GM18907 (cell line): ENCODE results near the gene ENDOV.

ENCODE experiments used
- ATAC-seq: cut with Tn5 transposase; IDR thresholded peaks from one replicate; pipeline ENCODE4 v1.9.1; 2021; ENCODE audit warnings: mild to moderate bottlenecking, moderate library complexity; ENCODE audit not compliant: unreplicated experiment

The ENDOV gene

DNA sequence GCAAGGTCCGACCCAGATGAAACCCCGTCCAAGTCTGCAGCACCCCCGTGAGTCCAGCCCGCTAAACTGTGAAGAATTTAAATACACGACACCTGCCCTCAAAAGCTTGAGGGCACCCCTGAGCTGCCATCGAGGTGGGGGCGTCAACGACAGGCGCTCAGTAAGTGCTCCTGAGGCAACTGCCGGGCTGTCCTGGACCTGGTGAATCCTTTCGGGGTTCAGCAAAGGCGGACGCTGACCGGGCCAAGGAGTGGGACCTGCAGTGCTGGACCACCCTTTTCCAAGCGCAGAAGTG is 512 bp upstream of the ENDOV start:
- peak; percentile 15 for ATAC-seq

DNA sequence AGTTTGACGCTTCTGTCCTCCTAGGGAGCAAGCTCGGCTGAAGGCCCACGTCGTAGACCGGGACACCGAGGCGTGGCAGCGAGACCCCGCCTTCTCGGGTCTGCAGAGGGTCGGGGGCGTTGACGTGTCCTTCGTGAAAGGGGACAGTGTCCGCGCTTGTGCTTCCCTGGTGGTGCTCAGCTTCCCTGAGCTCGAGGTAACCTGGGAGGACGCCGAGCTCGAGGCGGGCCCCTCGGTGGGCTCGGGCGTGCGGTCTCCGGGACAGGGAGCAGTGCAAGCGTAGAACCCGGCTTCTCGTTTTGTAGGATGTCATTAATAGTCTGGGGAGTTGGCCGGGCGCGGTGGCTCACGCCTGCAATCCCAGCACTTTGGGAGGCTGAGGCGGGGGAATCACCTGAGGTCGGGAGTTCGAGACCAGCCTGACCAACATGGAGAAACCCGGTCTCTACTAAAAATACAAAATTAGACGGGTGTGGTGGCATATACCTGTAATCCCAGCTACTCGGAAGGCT is 715 bp downstream of the ENDOV start:
- ATAC-seq = no peak

DNA sequence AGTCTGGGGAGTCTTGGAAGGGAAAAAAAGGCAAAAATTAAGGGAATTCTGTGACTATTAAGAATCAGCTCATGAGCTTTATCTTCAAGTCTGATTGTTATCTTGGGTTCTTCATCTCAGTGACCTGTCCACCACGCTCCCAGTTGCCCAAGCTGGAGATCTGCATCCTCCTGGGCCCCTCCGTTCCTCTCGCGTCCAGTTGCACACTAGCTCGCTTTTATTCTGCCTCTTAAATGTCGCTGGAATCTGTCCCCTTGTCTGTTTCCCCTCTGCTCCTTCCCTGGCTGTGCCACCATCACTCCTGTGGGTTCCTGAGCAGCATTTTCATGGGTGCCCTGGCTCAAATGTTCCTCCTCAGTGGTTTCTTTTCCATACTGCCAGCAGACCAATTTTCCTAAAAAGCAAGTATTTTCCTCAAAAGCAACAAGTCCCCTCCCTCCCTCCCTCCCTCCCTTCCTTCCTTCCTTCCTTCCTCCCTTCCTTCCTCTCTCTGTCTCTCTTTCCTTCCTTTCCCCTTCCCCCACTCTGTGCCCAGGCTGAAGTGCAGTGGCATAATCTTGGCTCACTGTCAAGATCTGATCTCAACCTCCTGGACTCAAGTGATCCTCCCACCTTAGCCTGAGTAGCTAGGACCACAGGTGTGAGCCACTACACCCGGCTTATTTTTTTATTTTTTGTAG is 1.4 kb downstream of the ENDOV start:
- ATAC-seq = no peak

DNA sequence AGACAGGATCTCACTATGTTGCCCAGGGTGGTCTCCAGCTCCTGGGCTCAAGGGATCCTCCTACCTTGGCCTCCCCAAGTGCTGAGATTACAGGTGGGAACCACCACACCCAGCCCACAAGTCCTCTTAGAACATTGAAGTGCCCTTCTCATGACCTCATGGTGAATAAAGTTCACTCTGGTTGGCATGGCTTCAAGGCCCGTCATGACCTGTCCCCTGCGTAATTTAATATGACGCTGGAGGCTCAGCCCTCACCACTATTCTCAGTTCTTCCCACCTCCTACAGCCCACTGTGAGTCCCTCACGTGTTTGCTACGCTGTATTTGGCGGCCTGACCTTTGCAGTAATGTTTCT is 1.9 kb downstream of the ENDOV start:
- no peak for ATAC-seq

DNA sequence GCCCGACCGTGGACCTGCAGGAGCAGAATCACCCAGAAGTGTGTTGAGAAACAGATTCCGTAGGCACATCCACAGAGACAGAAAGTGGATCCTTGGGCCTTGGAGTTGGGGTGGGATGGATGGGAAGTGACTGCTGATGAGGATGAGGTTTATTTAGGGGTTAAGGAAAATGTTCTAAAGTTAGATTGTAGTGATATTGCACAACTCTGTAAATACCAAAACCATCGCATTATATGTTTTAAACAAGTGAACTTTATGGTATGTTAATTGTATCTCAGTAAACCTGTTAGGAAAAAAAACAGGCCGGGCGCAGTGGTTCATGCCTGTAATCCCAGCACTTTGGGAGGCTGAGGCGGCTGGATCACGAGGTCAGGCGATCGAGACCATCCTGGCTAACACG is 3.6 kb downstream of the ENDOV start:
- ATAC-seq = no peak

DNA sequence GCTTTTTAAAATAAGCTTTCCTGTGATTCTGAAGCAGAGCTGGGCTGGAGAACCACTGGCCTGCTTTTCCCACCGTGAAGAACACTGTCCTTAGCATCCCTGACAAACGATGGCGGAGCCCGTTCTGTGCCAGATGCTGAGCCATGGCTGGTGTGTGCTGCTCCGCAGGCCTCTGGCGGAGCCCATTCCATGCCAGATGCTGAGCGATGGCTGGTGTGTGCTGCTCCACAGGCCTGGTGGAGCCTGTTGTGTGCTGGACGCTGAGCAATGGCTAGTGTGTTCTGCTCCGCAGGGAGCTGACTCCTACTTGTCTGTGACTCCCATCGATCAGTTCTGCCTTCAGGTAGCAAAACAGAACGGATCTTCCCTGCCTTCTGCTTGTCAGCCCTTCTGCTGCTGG is 4.3 kb downstream of the ENDOV start:
- no peak for ATAC-seq

DNA sequence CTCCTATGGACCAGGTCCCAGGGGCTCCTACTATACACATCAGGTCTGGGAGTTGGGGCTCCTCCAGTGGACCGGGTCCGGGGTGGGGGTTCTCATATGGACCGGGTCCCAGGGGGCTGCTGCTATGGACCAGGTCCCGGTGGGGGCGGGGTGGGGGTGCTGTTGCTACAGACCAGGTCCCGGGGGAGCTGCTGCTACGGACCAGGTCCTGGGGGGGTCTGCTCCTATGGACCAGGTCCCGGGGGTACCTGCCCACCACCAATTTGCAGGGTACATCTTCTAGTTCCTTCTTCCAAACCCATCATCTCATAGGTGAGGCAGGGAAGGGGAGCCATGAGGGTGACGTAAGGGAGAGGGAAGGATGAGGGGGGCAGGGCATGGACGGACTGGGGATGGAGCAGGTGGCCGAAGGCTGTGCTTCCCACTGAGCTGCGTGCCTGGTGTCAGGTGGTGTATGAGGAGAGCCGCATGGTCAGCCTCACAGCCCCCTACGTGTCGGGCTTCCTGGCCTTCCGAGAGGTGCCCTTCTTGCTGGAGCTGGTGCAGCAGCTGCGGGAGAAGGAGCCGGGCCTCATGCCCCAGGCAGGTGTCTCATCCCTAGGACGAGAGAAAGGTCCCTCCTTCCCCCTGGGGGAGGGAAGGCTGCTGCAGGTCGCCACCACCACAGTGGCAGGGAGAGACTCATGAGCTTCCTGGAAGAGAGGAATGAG is 6.6 kb downstream of the ENDOV start:
- ATAC-seq = no peak

DNA sequence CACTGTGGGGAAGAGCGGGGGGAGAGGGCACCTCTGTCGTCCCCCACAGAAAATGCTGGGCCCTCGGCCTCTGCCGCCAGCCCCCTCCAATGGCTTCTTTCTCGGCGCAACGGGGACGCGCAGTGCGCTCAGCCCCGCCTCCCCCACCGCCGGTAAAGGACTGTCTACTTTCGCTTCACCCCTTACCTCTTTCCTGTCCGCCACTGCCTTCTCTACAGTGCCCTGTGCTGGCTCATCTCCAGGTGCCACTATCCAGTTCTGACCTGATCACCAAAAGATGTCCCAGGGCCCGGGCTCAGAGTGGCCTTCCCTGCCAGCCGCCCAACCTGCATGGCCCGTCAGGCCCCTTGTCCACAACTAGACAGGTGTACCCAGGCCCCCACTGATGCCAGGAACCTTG is 7.3 kb downstream of the ENDOV start:
- ATAC-seq = no peak

DNA sequence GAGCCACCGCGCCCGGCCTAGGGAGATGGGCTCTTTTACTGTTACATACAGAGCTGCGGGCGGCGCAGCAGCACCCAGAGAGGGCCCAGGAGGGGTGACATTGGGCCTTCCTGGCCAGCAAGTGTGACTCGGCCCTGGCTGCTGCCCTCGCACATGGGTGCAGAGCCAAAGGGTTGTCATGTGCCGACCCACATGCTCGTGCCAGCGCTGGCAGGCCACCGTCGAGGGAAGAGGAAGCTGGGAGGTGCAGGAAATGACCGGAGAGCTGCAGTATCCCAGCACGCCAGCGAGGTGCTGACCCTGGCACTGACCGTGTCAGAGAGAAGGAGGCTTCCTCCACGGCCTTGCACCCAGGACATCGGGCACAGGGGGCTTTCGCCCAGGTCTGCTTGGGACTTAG is 8.0 kb downstream of the ENDOV start:
- no peak for ATAC-seq

DNA sequence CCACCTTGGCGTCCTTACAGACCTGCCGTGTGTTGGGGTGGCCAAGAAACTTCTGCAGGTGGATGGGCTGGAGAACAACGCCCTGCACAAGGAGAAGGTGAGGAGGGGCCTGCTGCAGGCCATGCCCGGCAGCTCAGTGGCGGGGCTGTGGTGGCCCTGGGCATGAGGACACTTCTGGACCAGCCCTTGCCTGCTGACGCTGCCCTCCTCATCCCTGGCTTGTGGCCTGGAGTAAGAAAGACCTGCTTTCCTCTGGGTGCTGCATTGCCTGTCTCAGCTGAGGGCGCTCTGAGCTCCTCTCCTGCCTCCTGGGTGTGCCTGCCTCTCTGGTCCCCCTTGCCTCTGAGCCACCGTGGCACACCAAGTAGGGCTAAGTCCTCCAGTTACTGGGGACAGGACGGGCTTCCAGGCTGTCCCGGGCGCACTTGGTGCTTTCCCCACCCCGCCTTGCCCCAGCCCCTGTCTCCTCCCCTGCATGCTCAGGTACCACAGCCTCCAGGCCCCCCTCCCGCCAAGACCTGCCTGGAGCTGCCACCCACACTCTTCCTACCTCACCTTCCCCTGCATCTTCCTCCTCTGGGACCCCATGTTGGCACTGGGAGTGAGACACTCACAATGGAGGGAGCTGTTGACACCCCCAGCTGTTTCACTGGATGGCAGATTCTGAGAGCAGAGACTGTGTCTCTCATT is 8.7 kb downstream of the ENDOV start:
- no peak for ATAC-seq

DNA sequence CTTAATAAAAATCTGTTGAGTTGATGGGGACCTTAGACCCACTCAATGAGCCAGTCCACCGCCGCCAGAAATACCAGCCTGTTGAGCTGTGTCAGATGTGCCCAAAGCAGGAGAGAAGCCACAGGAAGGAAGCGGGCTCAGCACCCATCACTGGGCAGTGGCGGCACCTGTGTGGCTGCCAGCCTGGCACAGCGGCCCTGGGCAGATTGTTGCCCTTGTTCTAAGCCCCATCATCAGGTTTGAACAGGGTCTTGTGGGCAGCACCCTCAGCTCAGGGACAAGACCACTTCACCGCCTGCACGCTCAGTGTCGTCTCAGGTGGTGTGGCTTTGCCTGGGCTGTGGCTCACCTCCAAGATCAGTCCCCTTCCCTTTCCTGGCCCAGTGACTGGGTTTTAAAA is 9.3 kb downstream of the ENDOV start:
- ATAC-seq = no peak

DNA sequence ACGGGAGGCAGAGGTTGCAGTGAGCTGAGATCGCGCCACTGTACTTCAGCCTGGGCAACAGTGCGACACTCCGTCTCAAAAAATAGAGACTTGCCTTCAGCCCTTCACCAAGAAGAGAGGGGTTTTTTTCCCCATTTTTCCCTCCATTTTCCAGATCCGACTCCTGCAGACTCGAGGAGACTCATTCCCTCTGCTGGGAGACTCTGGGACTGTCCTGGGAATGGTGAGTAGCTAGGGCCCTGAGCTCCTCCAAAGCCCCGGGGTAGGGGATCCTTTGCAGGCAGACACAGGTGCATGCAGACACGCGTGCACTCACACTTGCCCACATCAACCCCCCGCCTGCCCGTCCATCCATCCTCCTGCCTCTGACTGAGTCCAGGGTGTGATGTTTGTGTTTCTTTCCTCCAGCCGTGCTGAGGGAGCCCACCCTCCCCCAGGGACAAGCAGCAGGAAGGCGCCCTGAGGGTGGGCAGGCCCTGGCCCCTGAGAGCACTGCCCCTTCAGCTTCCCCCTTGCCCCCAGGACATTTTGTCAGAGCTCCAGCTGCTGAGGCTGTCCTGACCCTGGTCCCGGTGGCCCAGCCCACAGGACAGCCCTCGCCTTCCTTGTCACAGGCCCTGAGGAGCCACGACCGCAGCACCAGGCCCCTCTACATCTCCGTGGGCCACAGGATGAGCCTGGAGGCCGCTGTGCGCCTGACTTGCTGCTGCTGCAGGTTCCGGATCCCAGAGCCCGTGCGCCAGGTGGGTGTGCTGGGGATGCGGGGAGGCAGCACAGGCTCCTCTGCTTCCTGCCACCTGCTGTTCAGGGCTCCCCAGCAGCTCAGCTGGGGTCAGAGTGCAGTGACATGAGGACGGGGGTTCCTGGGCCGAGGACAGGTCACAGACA is 10.2 kb downstream of the ENDOV start:
- no peak for ATAC-seq

DNA sequence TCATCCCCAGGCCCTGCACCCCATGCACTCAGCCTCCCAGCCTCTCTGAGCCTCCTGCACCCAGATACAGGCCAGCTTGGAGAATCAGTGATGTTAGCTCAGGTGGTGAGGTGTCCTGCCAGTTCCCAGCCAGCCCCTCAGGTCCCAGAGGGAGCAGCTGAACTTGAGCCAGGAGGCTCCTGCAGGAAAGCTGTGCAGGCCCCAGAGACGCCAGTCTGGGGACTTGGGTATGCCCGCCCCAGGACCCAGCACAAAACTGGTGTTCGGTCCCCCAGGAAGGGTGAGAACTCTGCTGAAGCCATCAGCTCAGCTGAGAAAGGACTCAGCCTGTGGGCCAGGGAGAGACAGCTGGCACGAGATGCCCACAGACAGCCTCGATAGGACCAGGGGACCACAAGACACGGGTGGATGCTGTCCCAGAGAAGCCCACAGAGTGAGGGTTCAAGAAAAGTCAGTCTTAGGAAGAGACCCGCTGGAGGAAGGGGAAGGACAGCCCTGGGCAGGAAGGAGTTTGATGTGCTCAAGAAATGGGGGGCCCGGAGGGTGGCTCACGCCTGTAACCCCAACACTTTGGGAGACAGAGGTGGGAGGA is 11.0 kb downstream of the ENDOV start:
- ATAC-seq = no peak

DNA sequence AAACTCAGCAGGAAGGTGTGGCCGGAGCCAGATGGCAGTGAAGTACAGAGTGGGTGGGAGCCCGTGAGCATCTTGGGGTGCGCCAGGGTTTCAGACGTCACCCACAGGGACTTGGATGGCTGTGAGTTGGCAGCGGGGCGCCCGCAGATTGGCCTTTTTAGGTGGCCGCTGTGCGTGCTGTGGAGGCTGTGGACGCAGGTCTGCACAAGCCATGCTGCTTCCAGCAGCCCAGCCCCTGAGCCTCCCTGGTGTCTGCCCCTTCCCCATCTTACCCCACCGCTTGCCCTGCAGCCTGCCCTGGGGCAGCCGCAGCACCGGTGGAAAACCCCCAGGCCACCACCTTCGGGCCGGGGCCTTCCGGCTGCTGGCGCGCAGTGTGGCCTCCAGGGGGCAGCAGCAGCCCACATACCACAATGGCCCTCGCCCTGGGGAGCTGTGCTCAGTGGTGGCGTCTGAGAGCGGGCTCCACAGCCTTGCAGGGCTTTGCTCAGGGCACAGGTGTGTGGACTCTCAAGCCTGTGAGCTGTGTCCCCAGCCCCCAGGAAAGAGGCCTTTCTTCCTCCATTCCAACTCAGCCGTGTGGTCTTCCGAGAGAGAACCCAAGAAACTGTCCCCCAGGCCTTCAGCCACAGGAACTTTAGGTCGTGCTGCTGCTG is 11.8 kb downstream of the ENDOV start:
- ATAC-seq = peak; percentile 83

DNA sequence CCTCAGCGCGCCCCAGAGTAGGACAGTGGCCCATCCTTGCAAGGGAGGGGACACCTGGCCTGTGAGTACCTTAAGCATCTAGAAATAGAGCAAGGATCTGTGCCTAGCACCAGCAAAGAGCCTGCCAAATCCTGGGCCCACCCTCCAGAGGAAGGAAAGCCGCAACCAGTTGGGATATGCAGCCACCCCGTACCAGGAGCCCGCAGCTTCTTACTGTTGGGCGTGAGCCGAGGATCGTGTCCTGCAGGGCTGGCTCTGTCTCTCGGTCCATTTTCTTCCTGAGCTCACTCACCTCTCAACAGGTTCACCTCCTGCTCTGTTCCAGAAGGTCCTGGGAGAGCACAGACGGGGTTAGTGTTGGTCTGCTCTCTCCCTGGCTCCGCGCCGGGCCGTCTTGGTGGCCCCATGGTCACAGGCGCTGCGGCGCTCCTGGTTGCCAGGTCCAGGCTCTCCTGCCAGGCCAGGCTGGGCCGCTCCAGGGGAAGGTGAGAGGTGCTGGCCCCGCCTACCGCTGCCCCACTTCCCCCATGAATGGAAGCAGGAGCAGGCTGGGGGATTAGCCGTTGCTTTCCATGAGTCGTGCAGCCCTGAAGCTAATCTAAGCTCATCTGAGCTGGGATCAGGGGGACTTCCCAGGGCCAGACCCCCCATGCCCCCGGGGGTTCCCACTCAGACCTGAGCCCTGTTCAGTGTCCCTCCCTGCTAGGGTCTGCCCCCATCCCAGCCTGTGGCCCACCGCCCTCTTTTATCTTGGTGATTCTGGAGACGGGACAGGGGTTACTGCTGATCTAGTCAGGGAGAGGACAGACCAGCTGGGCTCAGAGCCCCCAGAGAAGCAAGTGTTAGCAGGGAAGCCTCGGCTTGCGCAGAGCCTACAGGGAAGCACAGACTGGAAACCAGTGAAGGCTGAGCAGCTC is 12.7 kb downstream of the ENDOV start:
- ATAC-seq = no peak

DNA sequence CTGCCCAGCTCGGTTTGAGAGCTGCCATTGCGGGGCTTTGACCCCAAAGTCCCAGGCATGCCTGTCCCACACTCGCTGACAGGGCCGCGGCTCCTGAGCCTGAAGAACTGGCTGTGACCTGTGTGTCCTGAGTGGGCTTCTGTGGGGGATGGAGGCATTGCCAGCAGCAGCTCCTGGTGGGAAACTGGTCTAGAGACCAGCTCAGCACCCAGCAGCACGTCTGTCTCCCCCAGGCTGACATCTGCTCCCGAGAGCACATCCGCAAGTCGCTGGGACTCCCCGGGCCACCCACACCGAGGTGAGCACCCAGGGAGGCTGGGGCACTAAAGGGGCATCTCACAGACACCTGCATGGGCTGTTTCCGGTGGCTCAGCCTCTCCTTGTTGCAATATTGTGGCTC is 13.4 kb downstream of the ENDOV start:
- ATAC-seq = no peak

DNA sequence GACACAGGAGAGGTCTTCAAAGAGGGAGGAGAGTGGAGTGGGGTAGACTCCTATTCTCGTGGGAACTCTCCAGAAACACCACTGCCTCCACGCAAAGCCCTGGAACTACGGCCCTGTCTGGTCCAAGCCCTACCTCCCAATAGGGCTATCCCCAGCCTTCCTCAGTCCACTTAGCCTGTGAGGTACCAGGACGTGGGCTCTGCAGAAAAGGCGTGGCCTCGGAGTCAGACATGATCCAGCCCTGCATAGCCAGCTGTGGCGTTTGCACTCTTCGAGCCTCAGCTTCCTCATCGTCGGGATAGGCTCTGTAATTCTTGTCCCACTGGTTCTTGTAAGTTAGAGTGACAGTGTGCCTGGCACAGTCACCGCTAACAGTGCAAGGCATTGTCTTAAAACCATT is 13.8 kb downstream of the ENDOV start:
- no peak for ATAC-seq

DNA sequence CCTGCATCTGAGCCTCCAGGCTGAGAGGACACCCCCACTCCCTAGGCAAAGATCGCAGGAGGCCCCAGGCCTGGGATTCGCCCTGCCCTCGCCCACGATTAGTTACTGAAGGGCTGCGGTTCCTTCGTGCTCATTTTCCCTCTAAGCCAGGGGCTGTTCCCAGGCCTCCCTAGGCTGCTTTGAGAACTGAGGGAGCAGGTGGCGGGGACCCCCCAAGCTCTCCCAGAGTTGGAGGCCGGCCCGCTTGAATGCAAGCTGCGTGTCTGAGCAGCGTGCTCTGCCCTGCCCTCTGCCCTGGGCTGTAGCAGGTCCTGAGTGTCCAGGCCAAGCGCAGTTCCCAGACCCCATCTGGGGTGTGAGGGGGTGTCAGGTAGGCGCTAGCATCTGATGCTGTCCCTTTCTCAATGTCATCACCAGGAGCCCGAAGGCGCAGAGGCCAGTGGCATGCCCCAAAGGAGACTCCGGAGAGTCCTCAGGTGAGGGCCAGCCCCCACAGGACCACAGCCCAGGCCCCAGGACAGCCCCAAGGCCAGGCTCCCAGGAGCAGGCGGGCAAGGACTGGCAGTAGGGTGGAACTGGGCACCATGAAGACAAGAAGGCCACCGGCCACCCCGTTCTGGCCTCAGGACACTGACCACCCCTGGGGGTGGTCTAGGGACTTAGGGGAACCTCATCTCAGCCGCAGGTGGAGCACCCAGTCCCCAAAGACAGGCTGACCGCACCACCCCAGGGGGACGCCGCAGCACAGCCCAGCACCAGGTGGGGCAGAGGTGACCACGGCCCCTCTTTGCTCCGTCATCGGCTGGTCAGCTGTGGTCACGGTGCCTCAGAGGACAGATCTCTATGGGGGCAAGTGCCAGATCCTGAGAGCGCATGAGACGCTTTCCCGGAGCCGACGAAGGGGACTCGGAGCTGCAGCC is 14.6 kb downstream of the ENDOV start:
- ATAC-seq = no peak
